Activated naive CD4-positive, alpha-beta T cell treated with anti-CD3 and anti-CD28 coated beads, Interleukin-2, amount 50 U/mL, for 24 hours (primary cell): ENCODE measurements around the gene NDOR1.
A peak's percentile ranks its signal among the peaks of the same experiment; 100 is the strongest.

ENCODE experiments used
- H3K27ac Mint-ChIP-seq: one replicate; pipeline ENCODE4 v1.8.0; 2021; ENCODE audit warnings: mild to moderate bottlenecking, mixed read lengths
- H3K27me3 Mint-ChIP-seq: one replicate; pipeline ENCODE4 v1.8.0; 2021; ENCODE audit warnings: mixed read lengths
- H3K36me3 Mint-ChIP-seq: one replicate; pipeline ENCODE4 v1.8.0; 2021; ENCODE audit warnings: mixed read lengths
- H3K4me1 Mint-ChIP-seq: one replicate; pipeline ENCODE4 v1.8.0; 2021; ENCODE audit warnings: mixed read lengths
- H3K4me3 Mint-ChIP-seq: one replicate; pipeline ENCODE4 v1.8.0; 2021; ENCODE audit warnings: mild to moderate bottlenecking, mixed read lengths
- H3K9me3 Mint-ChIP-seq: one replicate; pipeline ENCODE4 v1.8.0; 2021; ENCODE audit warnings: mixed read lengths

Gene NDOR1

GRCh38 chr9:137173796-137174664 is 31.5 kb upstream of the NDOR1 start:
- H3K27me3 Mint-ChIP-seq: no peaks in the 10 kb centered on the region
- H3K4me1 Mint-ChIP-seq: no peaks in the 10 kb centered on the region
- no peaks in the 10 kb centered on the region for H3K36me3 Mint-ChIP-seq

GRCh38 chr9:137174722-137175293 is 30.7 kb upstream of the NDOR1 start:
- H3K36me3 Mint-ChIP-seq: no peaks in the 10 kb centered on the region
- no peaks in the 10 kb centered on the region for H3K27me3 Mint-ChIP-seq

More at GRCh38 chr9:137173796-137174664, 31.5 kb upstream of the NDOR1 start:
- Mint-ChIP-seq H3K9me3 (no peaks in the 10 kb centered on the region), H3K4me3 (no peak overlapping the region), H3K27ac (no peak overlapping the region)

GRCh38 chr9:137175345-137175961 is 30.0 kb upstream of the NDOR1 start:
- no peaks in the 10 kb centered on the region for H3K9me3 Mint-ChIP-seq
- H3K36me3 Mint-ChIP-seq: no peaks in the 10 kb centered on the region
- H3K4me1 Mint-ChIP-seq: no peaks in the 10 kb centered on the region
- H3K4me3 Mint-ChIP-seq: no peak overlapping the region
- no peak overlapping the region for H3K27ac Mint-ChIP-seq
- H3K27me3 Mint-ChIP-seq: no peaks in the 10 kb centered on the region

More at GRCh38 chr9:137174722-137175293, 30.7 kb upstream of the NDOR1 start:
- no peaks in the 10 kb centered on the region for H3K4me1 Mint-ChIP-seq
- no peak overlapping the region for H3K4me3 Mint-ChIP-seq
- no peak overlapping the region for H3K27ac Mint-ChIP-seq
- no peaks in the 10 kb centered on the region for H3K9me3 Mint-ChIP-seq

- Mint-ChIP-seq H3K36me3 (no peaks in the 10 kb centered on the region), H3K27ac (no peak overlapping the region), H3K27me3 (no peaks in the 10 kb centered on the region), H3K4me1 (no peaks in the 10 kb centered on the region), H3K4me3 (no peak overlapping the region), H3K9me3 (no peaks in the 10 kb centered on the region)
These were observed 29.0 kb upstream of the NDOR1 start for GRCh38 chr9:137176302-137177182.

- Mint-ChIP-seq H3K4me3 (no peak overlapping the region), H3K27ac (no peak overlapping the region), H3K27me3 (no peaks in the 10 kb centered on the region), H3K9me3 (no peaks in the 10 kb centered on the region), H3K36me3 (no peaks in the 10 kb centered on the region), H3K4me1 (no peaks in the 10 kb centered on the region)
These were observed 27.1 kb upstream of the NDOR1 start for GRCh38 chr9:137178201-137178938.

GRCh38 chr9:137178939-137179630 is 26.4 kb upstream of the NDOR1 start:
- Mint-ChIP-seq H3K27me3 (no peaks in the 10 kb centered on the region), H3K4me1 (peaks cover 2% of the 10 kb centered on the region), H3K27ac (no peak overlapping the region), H3K4me3 (no peak overlapping the region), H3K36me3 (no peaks in the 10 kb centered on the region), H3K9me3 (no peaks in the 10 kb centered on the region)

- H3K4me1 Mint-ChIP-seq: peaks cover 7% of the 10 kb centered on the region
- no peaks in the 10 kb centered on the region for H3K27me3 Mint-ChIP-seq
- no peaks in the 10 kb centered on the region for H3K36me3 Mint-ChIP-seq
- no peak overlapping the region for H3K27ac Mint-ChIP-seq
- no peak overlapping the region for H3K4me3 Mint-ChIP-seq
- no peaks in the 10 kb centered on the region for H3K9me3 Mint-ChIP-seq
These were observed 25.7 kb upstream of the NDOR1 start for GRCh38 chr9:137179761-137180160.

GRCh38 chr9:137180491-137180890 is 25.0 kb upstream of the NDOR1 start:
- H3K27me3 Mint-ChIP-seq: no peaks in the 10 kb centered on the region
- H3K36me3 Mint-ChIP-seq: no peaks in the 10 kb centered on the region
- H3K9me3 Mint-ChIP-seq: no peaks in the 10 kb centered on the region
- no peak overlapping the region for H3K4me3 Mint-ChIP-seq
- H3K27ac Mint-ChIP-seq: no peak overlapping the region
- H3K4me1 Mint-ChIP-seq: peaks cover 7% of the 10 kb centered on the region

GRCh38 chr9:137181680-137182079 is 23.8 kb upstream of the NDOR1 start:
- Mint-ChIP-seq H3K27ac (no peak overlapping the region), H3K9me3 (no peaks in the 10 kb centered on the region), H3K4me1 (peaks cover 13% of the 10 kb centered on the region), H3K36me3 (no peaks in the 10 kb centered on the region), H3K4me3 (no peak overlapping the region), H3K27me3 (no peaks in the 10 kb centered on the region)

GRCh38 chr9:137182836-137183235 is 22.7 kb upstream of the NDOR1 start:
- H3K9me3 Mint-ChIP-seq: no peaks in the 10 kb centered on the region
- no peak overlapping the region for H3K4me3 Mint-ChIP-seq
- H3K27me3 Mint-ChIP-seq: no peaks in the 10 kb centered on the region
- peaks cover 23% of the 10 kb centered on the region for H3K4me1 Mint-ChIP-seq
- H3K27ac Mint-ChIP-seq: no peak overlapping the region
- no peaks in the 10 kb centered on the region for H3K36me3 Mint-ChIP-seq

- Mint-ChIP-seq H3K27ac (no peak overlapping the region), H3K4me1 (peaks cover 25% of the 10 kb centered on the region)
These were observed 21.4 kb upstream of the NDOR1 start for GRCh38 chr9:137183980-137184595.

GRCh38 chr9:137184881-137185660 is 20.4 kb upstream of the NDOR1 start:
- Mint-ChIP-seq H3K4me1 (peaks cover 32% of the 10 kb centered on the region), H3K36me3 (no peaks in the 10 kb centered on the region), H3K27me3 (no peaks in the 10 kb centered on the region), H3K27ac (no peak overlapping the region), H3K9me3 (no peaks in the 10 kb centered on the region), H3K4me3 (no peak overlapping the region)

More at GRCh38 chr9:137183980-137184595, 21.4 kb upstream of the NDOR1 start:
- Mint-ChIP-seq H3K36me3 (no peaks in the 10 kb centered on the region), H3K27me3 (no peaks in the 10 kb centered on the region), H3K9me3 (no peaks in the 10 kb centered on the region), H3K4me3 (no peak overlapping the region)

- Mint-ChIP-seq H3K36me3 (no peaks in the 10 kb centered on the region), H3K9me3 (no peaks in the 10 kb centered on the region), H3K27ac (no peak overlapping the region), H3K4me1 (peaks cover 32% of the 10 kb centered on the region), H3K27me3 (no peaks in the 10 kb centered on the region), H3K4me3 (peak overlapping the region; percentile 95)
These were observed 19.6 kb upstream of the NDOR1 start for GRCh38 chr9:137185921-137186320.
